Activated CD4-positive, alpha-beta T cell treated with anti-CD3 and anti-CD28 coated beads, Interleukin-10, Interleukin-2, amounts not matched to agents 100 ng/mL and 50 ng/mL, durations not matched to agents 16 hours and 8 hours (primary cell): ENCODE results near the gene HIPK4.
"Not testable (repeated sequence)": the region's sequence is repeated elsewhere in the genome, so short reads cannot be mapped to it uniquely, and the experiment has no call there.

Experiments
- DNase-seq: peaks from one replicate; pipeline ENCODE4 v3.0.0-alpha.2; 2020

HIPK4 gene

DNA sequence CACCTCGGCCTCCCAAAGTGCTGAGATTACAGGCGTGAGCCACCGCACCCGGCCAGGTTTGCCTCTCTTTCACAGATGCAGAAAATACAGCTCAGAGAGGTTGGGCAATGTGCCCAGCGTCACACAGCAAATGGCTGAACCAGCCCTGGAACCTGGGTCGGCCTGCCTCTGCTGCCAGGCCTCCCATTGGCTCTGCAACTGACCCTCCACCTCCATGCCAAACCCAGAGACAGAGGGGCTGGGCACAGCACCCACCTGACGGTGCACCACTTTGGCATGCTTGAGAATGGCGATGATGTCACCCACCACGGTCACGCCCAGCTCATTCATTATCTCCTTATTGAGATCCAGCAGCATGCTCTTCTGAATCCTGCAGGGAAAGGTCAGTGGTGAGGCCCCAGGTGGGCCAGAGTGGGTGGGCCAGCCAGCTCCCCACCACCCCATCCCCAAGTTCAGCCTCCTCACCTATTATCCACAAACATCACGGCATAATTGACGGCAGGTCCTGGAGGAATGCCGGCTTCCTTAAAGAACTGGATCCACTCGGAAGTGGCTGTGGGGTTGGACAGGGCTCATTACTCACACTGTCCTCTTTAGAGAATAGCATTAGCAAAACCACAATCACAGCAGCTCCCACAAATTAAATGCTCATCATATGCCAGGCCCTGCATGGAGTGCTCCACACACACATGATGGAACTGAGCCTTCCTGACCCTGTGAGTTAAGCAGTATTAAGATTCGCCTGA lies 54.0 kb downstream of the HIPK4 start:
- DNase-seq: no peak

DNA sequence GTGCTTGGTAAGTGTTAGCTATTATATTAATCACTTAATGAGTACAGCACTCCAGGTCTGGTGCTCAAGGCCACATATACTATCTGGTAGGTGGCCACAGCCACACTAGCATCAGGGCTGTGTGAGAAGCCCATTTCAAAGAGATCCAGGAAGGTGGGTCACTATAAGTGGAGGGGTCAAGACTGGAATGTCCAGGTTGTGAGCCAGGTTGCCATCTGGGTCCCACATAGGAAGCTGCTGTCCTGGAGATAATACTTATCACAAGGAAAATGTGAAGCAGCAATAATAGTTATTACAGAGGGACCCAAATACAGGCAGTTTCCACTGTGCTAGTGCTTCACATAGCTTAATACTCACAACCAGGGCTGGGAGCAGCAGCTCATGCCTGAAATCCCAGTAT lies 54.9 kb downstream of the HIPK4 start:
- DNase-seq: no peak

DNA sequence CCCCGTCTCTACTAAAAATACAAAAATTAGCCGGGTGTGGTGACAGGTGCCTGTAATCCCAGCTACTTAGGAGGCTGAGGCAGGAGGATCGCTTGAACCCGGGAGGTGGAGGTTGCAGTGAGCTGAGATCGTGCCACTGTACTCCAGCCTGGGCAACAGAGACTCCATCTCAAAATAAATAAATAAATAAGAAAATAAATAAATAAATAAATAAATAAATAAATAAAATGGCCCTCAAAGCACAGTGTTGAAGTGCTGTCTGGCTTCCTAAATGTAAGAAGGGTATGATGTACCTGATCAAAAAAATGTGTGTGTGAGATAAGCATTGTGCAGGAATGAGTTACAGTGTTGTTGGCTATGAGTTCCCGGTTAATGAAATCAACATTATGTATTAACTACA lies 56.9 kb downstream of the HIPK4 start:
- not testable (repeated sequence) for DNase-seq

DNA sequence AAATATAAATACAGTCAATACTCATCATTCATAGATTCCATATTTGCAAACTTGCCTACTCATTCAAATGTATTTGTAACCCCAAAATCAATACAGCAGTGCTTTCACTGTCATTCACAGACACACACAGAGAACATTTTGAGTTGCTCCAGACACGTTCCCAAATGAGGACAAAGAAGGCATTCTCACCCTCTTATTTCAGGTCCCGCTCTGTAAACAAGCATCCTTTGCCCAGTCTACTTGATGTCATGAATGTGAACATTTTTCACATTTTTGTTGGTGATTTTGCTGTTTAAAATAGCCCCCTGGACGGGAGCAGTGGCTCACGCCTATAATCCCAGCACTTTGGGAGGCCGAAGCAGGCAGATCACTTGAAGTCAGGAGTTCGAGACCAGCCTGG lies 57.3 kb downstream of the HIPK4 start:
- DNase-seq: no peak

DNA sequence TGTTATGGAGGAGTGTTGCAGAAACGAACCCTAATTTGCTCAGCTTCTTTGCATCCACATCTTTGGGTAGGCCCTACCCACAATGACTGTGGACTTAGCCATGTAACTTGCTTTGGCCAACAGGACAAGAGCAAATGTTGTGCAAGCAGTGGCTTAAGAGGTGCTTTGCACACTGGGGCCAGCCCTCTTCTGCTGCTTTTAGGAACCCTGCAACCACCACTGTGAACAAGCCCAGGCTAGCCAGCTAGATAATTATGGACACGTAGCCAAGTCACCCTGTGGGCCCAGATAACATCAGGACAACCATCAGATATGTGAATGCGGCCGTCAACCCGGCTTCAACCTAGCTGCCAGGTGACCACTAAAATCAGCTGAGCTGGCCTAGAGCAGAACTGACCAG lies 58.9 kb downstream of the HIPK4 start:
- DNase-seq: no peak
